Glutamatergic neuron (in vitro differentiated cells): Measurements from ENCODE around the gene ATP5MG. TPM values are rescaled to one million over a fixed set of nuclear protein-coding genes. Genes with fewer than 3 reads are reported as not detected.

Experiments used
- DNase-seq: peaks from one replicate; pipeline ENCODE4 v3.0.0; 2022
- H3K27ac Mint-ChIP-seq: one replicate; pipeline ENCODE4 v1.8.0; 2020; ENCODE audit warnings: mild to moderate bottlenecking, mixed read lengths, inconsistent platforms; ENCODE audit not compliant: unreplicated experiment
- H3K27me3 Mint-ChIP-seq: one replicate; pipeline ENCODE4 v1.8.0; 2020; ENCODE audit warnings: mild to moderate bottlenecking, moderate library complexity, mixed read lengths, inconsistent platforms; ENCODE audit not compliant: unreplicated experiment
- H3K36me3 Mint-ChIP-seq: one replicate; pipeline ENCODE4 v1.8.0; 2020; ENCODE audit warnings: mild to moderate bottlenecking, mixed read lengths, inconsistent platforms; ENCODE audit not compliant: unreplicated experiment
- H3K4me1 Mint-ChIP-seq: one replicate; pipeline ENCODE4 v1.8.0; 2020; ENCODE audit warnings: mild to moderate bottlenecking, low read depth, mixed read lengths, inconsistent platforms; ENCODE audit not compliant: unreplicated experiment
- H3K4me3 Mint-ChIP-seq: one replicate; pipeline ENCODE4 v1.8.0; 2020; ENCODE audit warnings: mild to moderate bottlenecking, mixed read lengths, inconsistent platforms; ENCODE audit not compliant: unreplicated experiment
- H3K9me3 Mint-ChIP-seq: one replicate; pipeline ENCODE4 v1.8.0; 2020; ENCODE audit warnings: mild to moderate bottlenecking, moderate library complexity, mixed read lengths, inconsistent platforms; ENCODE audit not compliant: unreplicated experiment
- CTCF ChIP-seq: fragments of 200-600 bp; sonication (generic); IDR thresholded peaks from one replicate; pipeline ENCODE4 v1.5.0; 2021; ENCODE audit not compliant: partially characterized antibody, unreplicated experiment
- total RNA-seq: library from RNA; stranded (reverse); fragmentation: NEBNext Ultra II Directional; extraction: Animal tissue kit (Norgen Biotek cat#: 25700); gene quantifications from one replicate; pipeline ENCODE4 v1.2.1, GENCODE V29; 2021; ENCODE audit not compliant: unreplicated experiment

Gene ATP5MG
- total RNA-seq, 1 donor from 2014 or later: 140 TPM

DNA sequence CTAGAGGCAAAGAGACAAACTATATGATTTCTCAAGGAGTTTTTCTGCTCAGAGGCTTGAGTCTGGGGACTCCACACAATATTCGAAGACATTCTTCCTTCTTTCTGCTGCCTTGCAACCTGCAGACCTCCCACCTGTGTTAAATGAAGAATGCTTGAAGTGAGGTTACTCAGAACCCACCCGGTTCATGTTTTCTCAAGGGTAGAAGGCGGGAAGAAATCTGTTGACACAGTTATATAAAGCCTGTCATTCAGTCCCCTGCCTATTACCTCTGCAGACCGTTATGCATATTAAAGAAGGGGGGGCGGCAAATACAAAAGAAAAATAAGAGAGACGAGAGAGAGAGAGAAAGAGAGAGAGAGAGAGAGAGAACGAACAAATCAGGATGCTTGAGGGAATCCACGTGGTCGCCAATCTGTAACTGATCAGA is 32.7 kb downstream of the ATP5MG start:
- no peak for DNase-seq
- Mint-ChIP-seq H3K36me3 (no peaks in the 10 kb centered on the region), H3K4me1 (peaks cover 7% of the 10 kb centered on the region), H3K9me3 (peaks cover 6% of the 10 kb centered on the region), H3K4me3 (peak overlapping the region; percentile 86), H3K27ac (peak overlapping the region; percentile 97), H3K27me3 (peaks cover 13% of the 10 kb centered on the region)
- TF ChIP-seq CTCF: no peak

DNA sequence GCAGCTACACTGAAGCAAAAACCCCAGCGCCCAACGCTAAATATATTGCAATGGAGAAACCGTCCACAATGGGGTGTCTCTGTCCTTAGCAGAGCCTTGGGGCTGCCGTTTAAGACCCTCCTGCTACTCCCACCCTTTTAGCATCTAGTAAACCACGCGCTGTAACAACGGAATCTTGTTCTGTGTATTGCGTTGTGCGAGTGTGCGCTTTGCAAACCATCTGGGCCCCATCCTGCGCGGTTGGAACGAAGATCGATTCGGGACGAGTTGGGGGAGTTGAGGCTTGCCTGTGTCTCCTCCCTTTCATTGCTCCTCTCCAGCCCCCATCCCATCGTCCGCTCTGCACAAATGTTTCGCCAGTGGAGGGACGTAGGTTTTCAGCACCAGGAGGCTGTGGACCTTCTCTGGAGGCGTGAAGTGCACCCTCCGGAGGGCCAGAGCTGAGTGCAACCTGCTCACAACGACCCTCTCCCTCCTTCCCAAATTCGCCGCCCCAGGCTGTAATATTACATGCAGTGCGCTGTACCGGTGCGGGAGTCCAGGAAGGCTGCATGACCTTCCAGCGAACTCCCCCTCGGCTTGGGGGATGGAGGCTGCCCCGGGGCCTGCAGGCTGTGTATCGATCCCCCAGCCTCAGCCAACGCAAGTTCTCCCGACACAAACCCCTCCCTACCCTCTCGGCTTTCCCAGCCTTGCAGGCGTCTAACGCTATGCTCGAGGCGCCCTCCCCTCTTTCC is 33.3 kb downstream of the ATP5MG start:
- peaks cover 6% of the 10 kb centered on the region for H3K9me3 Mint-ChIP-seq
- H3K4me3 Mint-ChIP-seq: peak overlapping the region; percentile 86
- peak overlapping the region; percentile 97 for H3K27ac Mint-ChIP-seq
- peaks cover 13% of the 10 kb centered on the region for H3K27me3 Mint-ChIP-seq
- no peaks in the 10 kb centered on the region for H3K36me3 Mint-ChIP-seq
- H3K4me1 Mint-ChIP-seq: peaks cover 13% of the 10 kb centered on the region
- no peak for TF ChIP-seq CTCF
- peak; percentile 80 for DNase-seq

GRCh38 chr11:118435290-118435892 is 34.0 kb downstream of the ATP5MG start:
- DNase-seq: peak; percentile 87
- Mint-ChIP-seq H3K4me3 (peak overlapping the region; percentile 86), H3K9me3 (peaks cover 6% of the 10 kb centered on the region), H3K27me3 (peaks cover 13% of the 10 kb centered on the region), H3K4me1 (peaks cover 18% of the 10 kb centered on the region), H3K36me3 (no peaks in the 10 kb centered on the region), H3K27ac (peak overlapping the region; percentile 97)
- TF ChIP-seq CTCF: no peak

DNA sequence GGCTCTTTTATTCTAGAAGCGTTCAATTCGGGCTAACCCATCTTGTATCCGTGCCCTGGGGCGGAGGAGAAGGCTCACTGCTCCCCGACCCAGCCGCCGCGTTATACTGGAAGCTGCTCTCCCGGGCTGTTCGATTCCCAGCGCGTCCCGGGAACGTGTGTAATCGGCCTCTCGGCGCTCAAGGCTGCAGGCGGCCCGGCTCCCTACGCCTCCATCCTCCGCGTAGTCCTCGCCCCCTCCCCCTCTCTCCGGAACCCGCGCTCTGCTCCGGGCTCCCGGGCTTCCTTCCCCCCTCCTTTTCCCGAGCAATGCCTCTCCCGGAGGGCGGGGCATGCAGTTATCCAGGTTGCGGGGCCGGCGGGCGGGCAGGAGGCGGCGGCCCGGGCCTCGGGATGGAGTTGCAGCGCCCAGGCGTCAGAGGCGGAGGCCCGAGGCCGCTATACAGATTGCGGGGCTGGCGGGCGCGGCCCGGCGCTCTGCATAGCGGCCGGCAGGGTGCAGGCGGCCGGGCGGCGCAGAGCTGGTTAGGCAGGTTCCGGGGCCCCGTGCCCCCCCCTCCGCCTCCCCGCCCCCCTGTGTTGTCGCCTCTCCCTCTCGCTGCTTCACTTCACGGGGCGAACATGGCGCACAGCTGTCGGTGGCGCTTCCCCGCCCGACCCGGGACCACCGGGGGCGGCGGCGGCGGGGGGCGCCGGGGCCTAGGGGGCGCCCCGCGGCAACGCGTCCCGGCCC is 34.7 kb downstream of the ATP5MG start, which contains the start of gene KMT2A:
Gene KMT2A (plus strand): TSS at position 600 of the 732 bp plus-strand sequence. CDS start 21 bp downstream, at position 621.
- peak within 1 kb of the TSS; percentile 95 for H3K4me3 Mint-ChIP-seq
- H3K27ac Mint-ChIP-seq: peak within 1 kb of the TSS; percentile 97
- DNase-seq: peak; percentile 100
- H3K9me3 Mint-ChIP-seq: peaks cover 6% of the 10 kb centered on the region
- H3K36me3 Mint-ChIP-seq: no peaks in the 10 kb centered on the region
- H3K27me3 Mint-ChIP-seq: peaks cover 13% of the 10 kb centered on the region
- H3K4me1 Mint-ChIP-seq: peaks cover 20% of the 10 kb centered on the region
- no peak for TF ChIP-seq CTCF
